ENCODE data around the gene WDR7.

Gene WDR7

GRCh38 chr18:56662502-56662901 is 11.3 kb downstream of the WDR7 start:
- no peak overlapping the region for H3K4me3 ChIP-seq (ENCODE audit: low read depth, low read length)
- in situ Hi-C loops (cut with HindIII; ENCODE audit: low sequenced_read_pairs): no loop called here
- no peak for TF ChIP-seq CTCF (IDR thresholded peaks at IDR 0.05; ENCODE audit: low read depth, low read length)

GRCh38 chr18:56662902-56663301 is 11.7 kb downstream of the WDR7 start:
- in situ Hi-C loops (cut with HindIII; ENCODE audit: low sequenced_read_pairs): no loop called here
- TF ChIP-seq CTCF (IDR thresholded peaks at IDR 0.05; ENCODE audit: low read depth, low read length): no peak
- no peak for DNase-seq (ENCODE audit: low read depth, low spot score)
- no peak overlapping the region for H3K4me3 ChIP-seq (ENCODE audit: low read depth, low read length)

More at GRCh38 chr18:56662502-56662901, 11.3 kb downstream of the WDR7 start:
- no peak for DNase-seq (ENCODE audit: low read depth, low spot score)

- no peak overlapping the region for H3K4me3 ChIP-seq (ENCODE audit: low read depth, low read length)
- DNase-seq (ENCODE audit: low read depth, low spot score): no peak
- in situ Hi-C loops (cut with HindIII; ENCODE audit: low sequenced_read_pairs): no loop called here
- no peak for TF ChIP-seq CTCF (IDR thresholded peaks at IDR 0.05; ENCODE audit: low read depth, low read length)
Observed at GRCh38 chr18:56672391-56672790, 21.2 kb downstream of the WDR7 start.

- H3K4me3 ChIP-seq (ENCODE audit: low read depth, low read length): no peak overlapping the region
- no peak for DNase-seq (ENCODE audit: low read depth, low spot score)
- in situ Hi-C loops (cut with HindIII; ENCODE audit: low sequenced_read_pairs): no loop called here
- TF ChIP-seq CTCF (IDR thresholded peaks at IDR 0.05; ENCODE audit: low read depth, low read length): no peak
Observed at GRCh38 chr18:56672981-56673380, 21.8 kb downstream of the WDR7 start.

- DNase-seq (ENCODE audit: low read depth, low spot score): no peak
- H3K4me3 ChIP-seq (ENCODE audit: low read depth, low read length): no peak overlapping the region
- TF ChIP-seq CTCF (IDR thresholded peaks at IDR 0.05; ENCODE audit: low read depth, low read length): no peak
- in situ Hi-C loops (cut with HindIII; ENCODE audit: low sequenced_read_pairs): no loop called here
Observed at GRCh38 chr18:56676639-56677038, 25.5 kb downstream of the WDR7 start.

GRCh38 chr18:56678836-56679565 is 27.8 kb downstream of the WDR7 start:
- no peak overlapping the region for H3K4me3 ChIP-seq (ENCODE audit: low read depth, low read length)
- DNase-seq (ENCODE audit: low read depth, low spot score): no peak
- in situ Hi-C loops (cut with HindIII; ENCODE audit: low sequenced_read_pairs): no loop called here
- TF ChIP-seq CTCF (IDR thresholded peaks at IDR 0.05; ENCODE audit: low read depth, low read length): no peak

Data from astrocyte of the spinal cord (primary cell).